Endothelial cell of umbilical vein (primary cell): Measurements from ENCODE around the gene FGR.

ENCODE experiments used
- CTCF ChIP-seq, 2 donors: IDR thresholded peaks; 1 replicate in 1 of 2; 2 replicates in 1 of 2; pipeline ENCODE4 v1.5.1; 2011; ENCODE audit warnings: low read length in 2 of 2, mild to moderate bottlenecking in 2 of 2, moderate library complexity in 2 of 2, control low read depth in 1 of 2, inconsistent platforms in 1 of 2, low read depth in 1 of 2; ENCODE audit not compliant: insufficient read depth in 1 of 2; ENCODE audit errors: extremely low read depth in 1 of 2
- JUN ChIP-seq: IDR thresholded peaks from 2 replicates; pipeline ENCODE4 v1.6.1; 2011; ENCODE audit warnings: borderline replicate concordance, low read depth; ENCODE audit not compliant: insufficient read length, insufficient read depth
- POLR2AphosphoS5 ChIP-seq: IDR thresholded peaks from 2 replicates; pipeline ENCODE4 v1.6.1; 2012; ENCODE audit warnings: low read depth, mild to moderate bottlenecking, control low read depth, low read length, moderate library complexity; ENCODE audit not compliant: insufficient read depth

DNA sequence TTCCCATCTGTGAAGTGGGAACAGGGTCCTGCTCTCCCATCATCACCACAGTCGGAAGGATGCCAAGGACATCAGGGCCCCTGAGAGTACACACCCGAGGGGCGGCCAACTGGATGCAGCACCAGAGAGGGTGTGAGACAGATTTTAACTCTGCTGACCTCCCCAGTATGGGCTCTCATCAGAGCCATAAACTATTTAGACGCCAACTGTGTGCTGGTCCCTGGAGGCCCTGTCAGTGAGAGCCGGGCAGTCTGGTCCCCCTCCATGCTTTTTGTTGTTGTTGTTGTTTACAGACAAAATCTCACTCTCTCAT is 1.7 kb downstream of the FGR start:
- TF ChIP-seq JUN (no peak), POLR2AphosphoS5 (no peak), CTCF (IDR thresholded peaks at IDR 0.05; ENCODE audit: extremely low read depth in 1 of 2, insufficient read depth in 1 of 2, low read depth in 1 of 2, low read length in 2 of 2) (no peak)
